Ishikawa (cell line): Measurements from ENCODE around the gene PLXNB1.

ENCODE experiments used
- CEBPB ChIP-seq: IDR thresholded peaks from 2 replicates; pipeline ENCODE4 v1.6.1; 2012
- CREB1 ChIP-seq: IDR thresholded peaks from 2 replicates; pipeline ENCODE4 v1.6.1; 2012; ENCODE audit warnings: low read depth
- EGR1 ChIP-seq: IDR thresholded peaks from 2 replicates; pipeline ENCODE4 v1.6.1; 2012
- EP300 ChIP-seq: IDR thresholded peaks from 2 replicates; pipeline ENCODE4 v1.6.1; 2012; ENCODE audit warnings: borderline replicate concordance
- FOXM1 ChIP-seq: IDR thresholded peaks from 2 replicates; pipeline ENCODE4 v1.6.1; 2012; ENCODE audit warnings: low read depth, borderline replicate concordance
- NFIC ChIP-seq: IDR thresholded peaks from 2 replicates; pipeline ENCODE4 v1.6.1; 2012
- RAD21 ChIP-seq: IDR thresholded peaks from 2 replicates; pipeline ENCODE4 v1.6.1; 2012; ENCODE audit warnings: low read depth
- TAF1 ChIP-seq: IDR thresholded peaks from 2 replicates; pipeline ENCODE4 v1.6.1; 2012; ENCODE audit warnings: low read depth, mild to moderate bottlenecking
- TCF12 ChIP-seq: IDR thresholded peaks from 2 replicates; pipeline ENCODE4 v1.6.1; 2012; ENCODE audit warnings: low read depth
- TEAD4 ChIP-seq: IDR thresholded peaks from 2 replicates; pipeline ENCODE4 v1.6.1; 2012
- YY1 ChIP-seq: IDR thresholded peaks from 2 replicates; pipeline ENCODE4 v1.6.1; 2012; ENCODE audit warnings: low read depth
- ZBTB7A ChIP-seq: IDR thresholded peaks from 2 replicates; pipeline ENCODE4 v1.6.1; 2012; ENCODE audit warnings: low read depth
- TF ChIP-seq, protein P1 (sequence below): IDR thresholded peaks from 2 replicates; pipeline ENCODE4 v1.6.1; 2012
- TF ChIP-seq, protein P2 (sequence below): IDR thresholded peaks from 2 replicates; pipeline ENCODE4 v1.6.1; 2012
- TF ChIP-seq, protein P3 (sequence below): IDR thresholded peaks from 2 replicates; pipeline ENCODE4 v1.6.1; 2012; ENCODE audit warnings: low read depth, mild to moderate bottlenecking

Gene PLXNB1

DNA sequence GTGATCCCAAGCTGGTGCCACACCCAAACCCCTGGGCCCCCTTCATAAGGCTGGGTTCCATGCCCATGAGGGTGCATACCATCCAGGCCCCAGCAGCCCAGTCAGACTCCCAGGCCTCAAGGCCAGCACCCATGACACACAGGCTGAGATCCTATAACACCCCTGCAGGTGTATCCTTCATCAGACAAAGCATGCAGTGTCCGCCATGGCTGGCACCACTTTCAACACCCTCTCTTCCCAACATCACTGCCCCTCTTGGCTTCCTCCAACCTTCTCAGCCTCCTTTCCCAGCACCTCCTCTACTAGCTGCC lies 6.5 kb upstream of the PLXNB1 start:
- TF ChIP-seq TAF1 (no peak), CREB1 (no peak), YY1 (no peak), EGR1 (no peak), FOXM1 (no peak), TEAD4 (no peak), RAD21 (no peak), ZBTB7A (no peak), TCF12 (no peak), EP300 (no peak), CEBPB (no peak), NFIC (no peak)
- TF ChIP-seq, protein P1, sequence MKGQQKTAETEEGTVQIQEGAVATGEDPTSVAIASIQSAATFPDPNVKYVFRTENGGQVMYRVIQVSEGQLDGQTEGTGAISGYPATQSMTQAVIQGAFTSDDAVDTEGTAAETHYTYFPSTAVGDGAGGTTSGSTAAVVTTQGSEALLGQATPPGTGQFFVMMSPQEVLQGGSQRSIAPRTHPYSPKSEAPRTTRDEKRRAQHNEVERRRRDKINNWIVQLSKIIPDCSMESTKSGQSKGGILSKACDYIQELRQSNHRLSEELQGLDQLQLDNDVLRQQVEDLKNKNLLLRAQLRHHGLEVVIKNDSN = no peak
- TF ChIP-seq, protein P2, sequence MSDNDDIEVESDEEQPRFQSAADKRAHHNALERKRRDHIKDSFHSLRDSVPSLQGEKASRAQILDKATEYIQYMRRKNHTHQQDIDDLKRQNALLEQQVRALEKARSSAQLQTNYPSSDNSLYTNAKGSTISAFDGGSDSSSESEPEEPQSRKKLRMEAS = no peak
- TF ChIP-seq, protein P3, sequence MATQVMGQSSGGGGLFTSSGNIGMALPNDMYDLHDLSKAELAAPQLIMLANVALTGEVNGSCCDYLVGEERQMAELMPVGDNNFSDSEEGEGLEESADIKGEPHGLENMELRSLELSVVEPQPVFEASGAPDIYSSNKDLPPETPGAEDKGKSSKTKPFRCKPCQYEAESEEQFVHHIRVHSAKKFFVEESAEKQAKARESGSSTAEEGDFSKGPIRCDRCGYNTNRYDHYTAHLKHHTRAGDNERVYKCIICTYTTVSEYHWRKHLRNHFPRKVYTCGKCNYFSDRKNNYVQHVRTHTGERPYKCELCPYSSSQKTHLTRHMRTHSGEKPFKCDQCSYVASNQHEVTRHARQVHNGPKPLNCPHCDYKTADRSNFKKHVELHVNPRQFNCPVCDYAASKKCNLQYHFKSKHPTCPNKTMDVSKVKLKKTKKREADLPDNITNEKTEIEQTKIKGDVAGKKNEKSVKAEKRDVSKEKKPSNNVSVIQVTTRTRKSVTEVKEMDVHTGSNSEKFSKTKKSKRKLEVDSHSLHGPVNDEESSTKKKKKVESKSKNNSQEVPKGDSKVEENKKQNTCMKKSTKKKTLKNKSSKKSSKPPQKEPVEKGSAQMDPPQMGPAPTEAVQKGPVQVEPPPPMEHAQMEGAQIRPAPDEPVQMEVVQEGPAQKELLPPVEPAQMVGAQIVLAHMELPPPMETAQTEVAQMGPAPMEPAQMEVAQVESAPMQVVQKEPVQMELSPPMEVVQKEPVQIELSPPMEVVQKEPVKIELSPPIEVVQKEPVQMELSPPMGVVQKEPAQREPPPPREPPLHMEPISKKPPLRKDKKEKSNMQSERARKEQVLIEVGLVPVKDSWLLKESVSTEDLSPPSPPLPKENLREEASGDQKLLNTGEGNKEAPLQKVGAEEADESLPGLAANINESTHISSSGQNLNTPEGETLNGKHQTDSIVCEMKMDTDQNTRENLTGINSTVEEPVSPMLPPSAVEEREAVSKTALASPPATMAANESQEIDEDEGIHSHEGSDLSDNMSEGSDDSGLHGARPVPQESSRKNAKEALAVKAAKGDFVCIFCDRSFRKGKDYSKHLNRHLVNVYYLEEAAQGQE = no peak

DNA sequence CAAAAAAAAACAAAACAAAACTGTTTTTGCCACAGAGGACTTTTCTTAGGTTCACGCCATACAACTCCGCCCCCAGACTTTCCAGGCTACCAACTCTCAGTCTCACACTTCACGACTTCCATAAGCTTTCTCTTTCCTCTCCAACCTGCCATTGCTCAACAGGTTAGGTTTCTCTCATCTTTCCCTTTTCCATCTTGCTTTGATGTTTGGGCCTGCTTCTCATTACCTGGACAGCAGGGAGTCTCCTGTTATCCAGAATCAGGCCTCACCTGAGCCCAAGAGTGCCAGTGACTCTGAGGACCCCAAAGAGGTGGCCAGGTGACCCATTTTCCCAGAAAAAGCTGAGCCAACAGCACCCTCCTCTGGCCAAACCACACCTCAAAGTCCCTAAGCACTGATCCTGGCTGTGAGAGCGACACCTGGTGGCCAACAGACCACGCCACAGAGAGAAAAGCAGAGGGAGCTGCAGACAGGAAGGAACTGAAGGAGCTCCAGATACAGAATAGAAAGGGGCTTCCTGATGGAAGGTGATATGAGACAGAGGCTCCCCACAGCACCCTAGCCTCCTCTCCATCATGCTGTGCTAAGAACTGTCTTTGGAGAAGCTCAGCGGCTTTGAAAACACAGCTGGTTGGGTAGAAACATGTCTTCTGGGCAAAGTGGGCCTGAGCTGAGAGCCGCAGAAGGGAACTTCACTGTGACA lies 6.0 kb upstream of the PLXNB1 start:
- TF ChIP-seq NFIC = no peak
- TF ChIP-seq EP300 = no peak
- peak; percentile 46; the same call in 1 of the 2 replicates for TF ChIP-seq YY1
- no peak for TF ChIP-seq ZBTB7A
- TF ChIP-seq, protein P3 = no peak
- no peak for TF ChIP-seq CEBPB
- TF ChIP-seq, protein P2 = 0 out of 2 replicates have a peak, but pooled peaks have one; percentile 21
- TF ChIP-seq, protein P1 = 0 out of 2 replicates have a peak, but pooled peaks have one; percentile 43
- TF ChIP-seq CREB1 = no peak
- TF ChIP-seq EGR1 = no peak
- no peak for TF ChIP-seq TAF1
- TF ChIP-seq RAD21 = peak; percentile 94

DNA sequence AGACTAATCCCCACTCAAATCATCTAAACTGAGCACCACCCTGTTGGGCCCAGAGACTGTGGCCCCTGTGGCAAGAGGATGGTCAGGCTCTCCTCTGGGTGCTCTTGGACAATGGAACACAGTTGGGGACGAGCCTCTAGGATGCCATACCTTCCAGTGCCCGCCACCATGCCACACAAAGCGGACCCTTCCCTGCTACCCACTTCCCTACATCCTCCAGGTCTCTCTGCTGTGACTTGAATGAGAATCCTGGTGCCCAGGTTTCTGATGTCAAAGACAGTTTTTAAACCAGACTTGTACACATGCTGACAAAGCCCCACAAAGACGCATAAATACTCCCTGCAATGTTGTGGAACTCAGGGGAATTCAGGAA lies 5.3 kb upstream of the PLXNB1 start:
- TF ChIP-seq TCF12 (no peak), FOXM1 (no peak), RAD21 (no peak), EP300 (no peak), TAF1 (no peak), CEBPB (no peak), EGR1 (no peak), TEAD4 (no peak), NFIC (no peak), YY1 (no peak), CREB1 (no peak), ZBTB7A (no peak)
- TF ChIP-seq, protein P3 = no peak
- TF ChIP-seq, protein P1 = no peak
- TF ChIP-seq, protein P2 = no peak
